Effector CD4-positive, alpha-beta T cell (primary cell): ENCODE measurements around the gene GPR156. TPM values are rescaled to one million over a fixed set of nuclear protein-coding genes. Genes with fewer than 3 reads are reported as not detected.
"Not testable (repeated sequence)": the region's sequence is repeated elsewhere in the genome, so short reads cannot be mapped to it uniquely, and the experiment has no call there.

Experiments
- DNase-seq: peaks from one replicate; pipeline ENCODE4 v3.0.0-alpha.2; 2020
- total RNA-seq: gene quantifications from one replicate; lab custom pipeline; 2026; lab: John Stamatoyannopoulos, UW

GPR156 gene
- not detected for total RNA-seq

DNA sequence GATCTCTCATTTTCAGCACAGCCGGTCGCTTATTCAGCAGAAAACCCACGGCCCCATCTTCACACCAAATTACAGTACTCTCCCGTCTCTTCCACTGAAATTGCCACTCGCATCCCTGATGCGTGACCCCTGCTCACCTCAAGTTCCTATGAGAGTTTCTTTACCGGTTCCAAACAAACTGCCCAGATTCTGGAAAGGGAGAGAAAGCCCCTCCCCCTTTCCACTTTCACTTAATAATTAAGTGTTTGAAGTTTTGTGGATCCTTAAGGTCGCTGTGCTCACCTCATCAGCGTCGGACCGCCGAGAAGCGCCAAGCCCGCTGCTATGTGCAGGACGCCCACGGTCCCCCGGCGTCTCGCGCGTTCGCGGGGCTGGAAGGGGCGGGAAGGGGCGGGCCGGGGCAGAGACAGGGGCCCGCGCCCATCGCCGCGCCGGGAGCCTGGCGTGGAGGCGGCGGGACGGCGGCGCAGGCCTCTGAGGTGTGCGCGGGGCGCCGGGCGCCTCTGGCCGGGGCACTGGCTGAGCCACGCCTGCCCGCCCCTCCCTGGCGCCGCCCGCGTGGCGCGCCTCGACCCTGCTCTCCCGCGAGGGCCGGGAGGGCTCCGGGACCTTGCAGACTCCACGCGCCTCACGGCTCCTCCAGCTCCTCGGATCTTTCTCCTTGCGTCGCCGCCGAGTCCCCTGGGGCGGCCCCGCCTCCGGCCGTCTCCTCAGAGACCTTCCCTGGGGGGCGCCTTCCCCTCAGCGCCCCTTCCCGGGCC, at the start of gene GPR156:
GPR156 (minus strand) TSS at position 476 of the 761 bp plus-strand sequence. CDS start 41,124 bp downstream, outside the sequence.
- no peak for DNase-seq

DNA sequence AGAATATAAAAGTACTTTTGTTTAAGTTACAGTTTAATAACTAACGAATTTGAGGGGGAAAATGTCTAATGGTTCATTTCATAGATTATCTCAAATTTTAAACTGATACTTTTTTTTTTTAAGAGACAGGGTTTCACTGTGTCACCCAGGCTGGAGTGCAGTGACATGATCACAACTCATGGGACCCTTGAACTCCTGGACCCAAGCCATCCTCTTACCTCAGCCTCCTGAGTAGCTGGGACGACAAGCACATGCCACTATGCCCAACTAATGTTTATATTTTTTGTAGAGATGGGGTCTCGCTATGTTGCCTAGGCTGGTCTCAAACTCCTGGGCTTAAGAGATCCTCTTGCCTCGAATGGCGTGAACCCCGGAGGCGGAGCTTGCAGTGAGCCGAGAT, 47.6 kb upstream of the GPR156 start:
- DNase-seq = no peak

DNA sequence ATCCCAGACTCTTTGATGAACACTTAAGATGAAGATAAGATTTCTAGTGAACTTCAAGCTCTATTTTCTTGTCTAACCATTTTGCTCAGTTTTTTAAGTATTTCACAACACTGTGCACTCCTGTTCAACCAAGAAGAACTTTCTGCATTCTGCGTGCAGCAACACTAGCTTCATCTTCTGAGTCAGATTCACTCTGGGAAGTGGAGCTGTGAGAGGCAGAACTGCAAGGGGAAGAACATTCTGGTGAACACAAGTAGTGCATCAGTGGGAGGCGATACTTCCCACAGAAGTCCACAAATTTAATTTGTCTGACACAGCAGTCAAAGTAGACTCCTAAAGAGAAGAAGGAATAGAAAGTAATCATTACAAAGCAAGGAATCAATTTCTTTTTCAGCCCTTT, 46.1 kb upstream of the GPR156 start:
- DNase-seq = no peak

DNA sequence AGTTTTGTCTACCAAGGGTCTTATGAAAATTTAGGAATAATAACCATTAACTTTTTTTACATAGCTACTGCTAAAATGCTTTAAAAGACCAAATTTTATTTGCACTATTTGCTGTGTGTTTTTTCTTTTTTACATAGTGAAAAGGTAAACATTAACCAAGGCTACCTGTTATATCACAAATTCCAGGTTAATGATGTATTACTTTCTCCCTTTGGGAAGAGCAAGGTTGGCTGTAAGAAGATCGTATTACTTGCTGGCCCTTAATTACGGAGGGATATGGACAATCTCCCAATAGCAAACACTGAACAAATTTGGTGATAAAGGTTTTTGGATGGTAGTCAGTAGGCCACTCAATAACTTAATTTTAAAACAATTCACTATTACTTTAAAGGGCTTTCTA, 41.8 kb upstream of the GPR156 start:
- DNase-seq = no peak

DNA sequence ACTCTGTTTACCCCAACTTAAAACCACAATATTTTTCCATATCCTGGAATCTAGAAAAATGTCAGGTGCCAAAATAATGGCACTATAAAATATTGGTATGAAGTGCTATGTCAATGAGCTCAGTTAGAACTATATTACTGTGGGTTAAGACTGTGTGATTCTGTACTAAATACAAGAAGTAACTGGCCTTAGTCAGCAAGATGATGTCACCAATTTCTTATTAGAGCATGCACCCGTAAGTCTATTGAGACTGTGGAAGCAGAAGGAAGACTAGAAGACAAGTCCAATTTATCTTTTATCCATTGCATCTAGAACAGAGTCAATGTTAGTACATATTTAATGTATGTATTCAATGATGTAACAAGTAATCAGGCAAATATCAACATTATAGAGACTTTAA, 39.2 kb upstream of the GPR156 start:
- no peak for DNase-seq

DNA sequence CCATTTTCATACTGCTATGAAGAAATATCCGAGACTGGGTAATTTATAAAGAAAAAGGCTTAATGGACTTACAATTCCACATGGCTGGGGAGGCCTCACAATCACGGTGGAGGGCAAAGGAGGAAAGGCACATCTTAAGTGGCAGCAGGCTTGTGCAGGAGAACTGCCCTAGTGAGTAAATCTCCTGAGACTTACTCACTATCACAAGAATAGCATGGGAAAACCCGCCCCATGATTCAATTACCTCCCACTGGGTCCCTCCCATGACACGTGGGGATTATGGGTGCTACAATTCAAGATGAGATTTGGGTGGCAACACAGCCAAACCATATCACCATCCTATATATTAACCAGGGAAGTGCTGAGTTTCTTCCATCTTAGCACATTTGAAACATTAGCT, 38.7 kb upstream of the GPR156 start:
- not testable (repeated sequence) for DNase-seq

DNA sequence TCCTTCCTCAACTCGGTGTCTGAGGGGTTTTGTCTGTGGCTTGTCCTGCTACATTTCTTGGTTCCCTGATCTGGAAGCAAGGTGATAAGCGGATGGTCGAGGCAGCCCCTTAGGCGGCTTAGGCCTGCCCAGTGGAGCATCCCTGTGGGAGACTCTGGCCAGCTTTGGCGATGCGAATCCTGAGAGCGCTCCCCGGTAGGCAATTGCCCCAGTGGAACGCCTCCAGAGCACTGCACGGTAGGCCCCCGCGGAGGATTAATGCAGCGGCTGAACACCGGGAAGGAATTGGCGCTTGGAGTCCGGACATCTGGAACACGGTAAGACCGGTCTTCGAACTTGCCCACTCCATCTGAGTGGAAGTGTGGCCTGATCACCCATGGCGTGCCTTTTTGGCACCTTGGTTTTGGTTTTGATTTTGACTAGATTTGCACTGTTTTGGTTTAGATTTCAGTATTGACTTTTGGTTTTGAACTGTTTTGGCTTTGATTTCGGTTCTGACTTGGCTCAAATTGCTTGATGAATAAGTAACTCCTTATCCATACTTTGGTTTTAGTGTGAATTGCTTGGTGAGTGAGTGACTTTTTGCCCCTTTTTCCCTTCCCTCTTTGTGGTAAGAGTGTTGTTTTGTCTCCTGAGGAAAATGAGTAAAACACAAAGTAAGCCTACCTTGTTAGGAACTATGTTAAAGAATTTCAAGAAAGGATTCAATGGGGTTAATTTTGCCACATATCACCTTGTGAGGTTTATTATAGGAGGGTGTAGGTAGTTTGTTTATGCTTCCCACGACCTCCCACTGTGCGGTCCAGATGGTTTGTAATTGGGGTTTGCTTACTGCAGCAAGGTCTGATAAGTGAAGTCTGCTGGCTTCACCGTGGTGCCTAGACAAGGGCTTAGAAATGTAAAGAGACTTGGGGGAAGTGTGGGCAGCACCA, 27.1 kb upstream of the GPR156 start:
- DNase-seq = no peak

DNA sequence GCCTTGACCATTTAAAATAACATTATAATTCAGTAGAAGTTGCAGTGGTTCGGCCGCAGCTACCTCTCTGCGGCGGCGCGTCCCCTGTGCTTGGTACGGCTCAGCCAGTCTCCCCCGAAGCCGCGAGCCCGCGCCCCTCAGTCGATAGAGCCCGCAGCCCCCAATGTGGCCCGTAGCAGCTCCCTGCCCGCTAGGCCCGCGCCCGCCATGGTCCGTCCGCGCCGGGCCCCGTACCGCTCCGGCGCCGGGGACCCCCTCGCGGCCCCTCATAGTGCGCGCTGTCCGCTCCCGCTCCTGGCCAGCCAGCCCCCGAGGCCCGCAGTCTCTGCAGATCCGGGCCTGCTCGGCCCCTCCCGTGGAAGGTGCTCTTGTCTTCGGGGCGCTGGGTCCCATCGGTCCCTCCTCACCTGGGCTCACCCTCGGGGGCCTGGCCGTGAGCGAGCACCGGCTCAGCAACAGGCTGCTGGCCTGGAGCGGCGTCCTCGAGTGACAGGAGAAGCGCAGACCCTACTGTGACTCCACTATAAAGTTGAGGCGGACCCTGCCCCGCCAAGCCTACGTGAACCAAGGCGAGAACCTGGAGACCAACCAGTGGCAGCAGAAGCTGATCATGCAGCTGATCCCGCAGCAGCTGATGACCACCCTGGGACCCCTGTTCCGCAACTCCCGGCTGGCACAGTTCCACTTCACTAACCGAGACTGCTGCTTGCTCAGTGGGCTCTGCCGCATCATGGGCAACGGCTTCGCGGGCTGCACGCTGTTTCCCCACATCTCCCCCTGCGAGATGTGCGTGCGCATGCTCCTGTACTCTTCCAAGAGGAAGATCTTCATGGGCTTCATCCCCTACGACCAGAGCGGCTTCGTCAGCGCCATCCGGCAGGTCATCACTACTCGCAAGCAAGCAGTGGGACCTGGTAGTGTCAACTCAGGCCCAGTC, 21.8 kb upstream of the GPR156 start:
- no peak for DNase-seq

DNA sequence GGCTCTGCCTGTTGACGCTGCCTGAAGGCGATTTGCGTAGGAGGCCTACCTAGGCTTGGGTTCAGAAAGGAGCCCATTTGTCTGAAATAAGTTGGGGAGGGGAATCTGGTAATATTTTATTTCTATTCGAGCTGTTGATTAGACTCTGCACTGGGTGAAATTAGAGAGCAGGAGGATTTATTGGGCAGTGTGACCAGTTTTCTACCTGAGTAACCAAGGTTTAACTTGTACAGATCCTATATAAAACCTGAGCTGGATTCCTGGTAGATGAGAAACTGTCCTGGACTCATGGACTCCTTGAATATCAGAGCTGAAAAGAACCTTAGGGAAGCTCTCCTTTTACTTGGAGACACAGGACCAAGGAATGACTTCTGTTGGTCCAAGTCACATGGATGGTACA, 19.6 kb upstream of the GPR156 start:
- DNase-seq = no peak

DNA sequence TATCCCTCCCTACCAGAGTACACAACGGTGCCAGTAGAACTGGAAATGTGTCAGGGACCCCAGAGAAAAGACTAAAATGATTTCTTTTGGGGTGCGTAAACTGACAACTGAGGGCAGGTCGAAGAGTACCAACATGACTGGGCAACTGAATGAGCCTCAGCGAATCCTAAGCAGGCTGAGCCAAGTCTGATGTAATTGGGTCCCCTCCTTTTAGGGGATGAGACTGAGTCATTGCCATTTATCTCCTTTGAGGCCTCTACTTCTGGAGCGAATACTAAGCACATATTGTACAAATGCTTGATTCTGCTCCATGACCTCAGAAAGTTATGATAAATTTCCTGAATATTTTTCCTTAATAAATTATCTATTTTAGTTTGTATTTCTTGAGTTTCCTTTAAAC, 17.3 kb upstream of the GPR156 start:
- no peak for DNase-seq

DNA sequence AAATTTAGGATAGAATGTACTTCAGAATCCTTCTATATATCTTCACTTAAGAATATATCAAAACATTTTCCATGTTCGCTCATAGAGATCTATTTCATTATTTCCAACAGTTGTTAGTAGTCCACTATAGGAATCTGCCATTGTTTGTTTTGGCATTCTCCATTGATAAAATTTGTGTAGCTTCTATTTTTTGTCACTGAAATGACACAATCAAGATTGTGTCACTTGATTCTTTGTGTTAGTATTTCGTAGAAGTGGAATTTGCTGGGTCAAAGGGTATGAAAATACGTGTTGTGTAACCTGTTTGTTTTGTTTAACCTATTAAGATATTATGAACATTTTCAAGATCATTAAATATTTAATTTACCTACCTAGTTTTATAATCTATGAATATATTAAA, 15.9 kb upstream of the GPR156 start:
- DNase-seq = no peak

DNA sequence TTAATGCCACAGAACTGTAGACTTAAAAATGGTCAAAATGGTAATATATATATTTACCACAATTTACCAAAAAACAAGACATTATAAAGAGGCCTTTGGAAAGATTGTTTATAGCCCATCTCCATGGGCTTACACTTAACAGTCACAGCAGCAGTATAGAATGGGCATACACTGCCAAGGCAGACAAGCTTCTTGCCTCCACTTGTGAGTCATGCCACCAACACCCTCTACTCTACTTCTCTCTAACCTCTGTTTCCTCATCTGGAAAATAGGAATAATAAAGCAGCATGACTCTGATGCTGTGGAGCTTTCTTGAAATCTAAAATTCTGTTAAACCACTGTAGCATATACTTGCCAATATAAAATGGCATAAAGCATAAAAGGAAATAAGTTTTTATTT, 14.4 kb upstream of the GPR156 start:
- DNase-seq = no peak

DNA sequence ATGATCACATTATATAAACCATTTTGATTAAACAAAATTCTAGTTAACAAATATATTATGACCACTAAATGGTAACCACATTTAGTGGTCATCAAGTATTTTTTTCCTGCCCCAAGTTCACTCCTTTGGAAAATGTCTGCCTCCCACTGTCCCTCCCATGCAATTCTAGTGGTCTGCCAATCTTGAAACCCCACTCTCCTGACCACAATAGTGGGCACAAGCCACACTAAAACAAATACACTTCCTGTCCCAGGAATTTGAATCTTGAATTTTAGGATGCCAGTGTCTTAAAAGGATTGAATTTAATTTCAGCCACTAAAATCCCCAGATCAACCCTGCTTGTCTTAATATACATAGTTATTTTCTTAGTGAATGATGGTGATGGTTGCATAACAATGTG, 14.0 kb upstream of the GPR156 start:
- no peak for DNase-seq

DNA sequence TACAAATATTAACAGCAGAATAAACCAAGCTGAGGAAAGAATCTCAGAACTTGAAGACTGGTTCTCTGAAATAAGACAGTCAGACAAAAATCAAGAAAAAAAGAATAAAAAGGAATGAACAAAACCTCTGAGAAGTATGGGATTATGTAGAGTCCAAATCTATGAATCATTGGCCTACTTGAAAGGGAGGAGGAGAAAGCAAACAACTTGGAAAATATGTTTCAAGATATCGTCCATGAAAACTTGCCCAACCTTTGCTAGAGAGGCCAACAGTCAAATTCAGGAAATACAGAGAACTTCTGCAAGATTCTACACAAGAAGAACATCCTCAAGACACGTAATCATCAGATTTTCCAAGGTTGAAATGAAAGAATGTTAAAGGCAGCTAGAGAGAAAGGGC, 6.5 kb upstream of the GPR156 start:
- DNase-seq = not testable (repeated sequence)

DNA sequence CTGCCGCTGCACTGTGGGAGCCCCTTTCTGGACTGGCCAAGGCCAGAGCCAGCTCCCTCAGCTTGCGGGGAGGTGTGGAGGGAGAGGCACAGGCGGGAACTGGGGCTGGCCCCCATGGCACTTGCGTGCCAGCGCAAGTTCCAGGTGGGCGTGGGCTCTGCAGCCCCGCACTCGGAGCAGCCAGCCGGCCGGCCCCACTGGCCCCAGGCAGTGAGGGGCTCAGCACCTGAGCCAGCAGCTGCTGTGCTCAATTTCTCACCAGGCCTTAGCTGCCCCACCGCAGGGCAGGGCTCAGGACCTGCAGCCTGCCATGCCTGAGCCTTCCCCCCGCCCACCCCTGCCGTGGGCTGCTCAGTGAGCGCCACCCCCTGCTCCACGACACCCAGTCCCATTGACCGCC, 4.6 kb upstream of the GPR156 start:
- DNase-seq = no peak

DNA sequence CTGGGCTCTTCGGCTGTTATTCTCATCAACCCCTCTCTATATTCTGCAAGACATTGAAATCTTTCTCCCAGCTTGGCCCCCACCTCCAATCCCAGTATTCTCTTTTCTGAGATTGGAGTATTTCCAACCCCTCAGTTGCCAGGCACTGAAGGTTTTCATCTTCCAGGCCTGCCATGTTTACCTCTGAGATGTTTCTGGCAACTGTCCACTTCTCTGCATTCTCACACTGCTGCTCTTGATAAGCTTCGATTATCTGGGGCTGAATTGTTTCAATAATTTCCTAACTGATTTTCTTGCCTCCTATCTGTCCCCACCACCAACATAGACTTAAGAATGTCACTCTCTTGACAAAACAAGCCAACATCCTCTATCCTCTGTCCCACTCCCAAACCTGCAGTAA, 1.4 kb upstream of the GPR156 start:
- DNase-seq = no peak

DNA sequence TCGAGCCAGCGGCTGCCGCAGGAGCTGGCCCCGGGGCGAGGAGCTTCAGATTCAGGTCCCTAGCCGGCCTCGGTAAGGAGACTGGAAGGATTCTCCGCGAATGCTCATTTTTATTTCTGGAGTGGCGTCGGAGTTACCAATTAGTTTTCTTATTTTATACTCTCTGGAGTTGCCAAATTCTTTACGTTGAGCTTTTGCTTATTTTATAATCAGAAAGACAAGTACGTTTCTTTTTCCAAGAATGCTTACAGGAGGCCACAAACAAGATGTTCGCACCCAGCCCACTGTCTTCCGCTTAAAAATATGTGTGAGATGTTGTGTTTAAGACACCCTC, 453 bp upstream of the GPR156 start:
- no peak for DNase-seq

DNA sequence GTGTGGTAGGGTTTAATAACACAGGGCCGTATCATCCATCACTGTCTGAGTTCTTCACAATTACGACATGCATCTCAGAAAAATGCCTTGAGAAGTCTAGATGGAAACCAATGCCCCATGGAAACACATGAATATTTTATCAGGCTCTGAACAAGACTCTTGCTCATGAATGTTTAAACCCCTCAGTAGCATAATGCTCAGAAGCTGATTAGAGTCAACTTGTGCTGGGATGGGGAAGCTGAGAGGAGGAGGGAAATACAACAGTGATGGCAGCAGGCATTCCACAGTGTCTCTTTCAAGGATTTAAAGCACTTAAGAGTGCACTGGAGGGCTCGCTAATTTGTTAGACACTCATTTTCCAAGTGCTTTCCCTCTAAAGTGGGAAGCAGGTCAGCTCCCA, 3.8 kb downstream of the GPR156 start:
- DNase-seq = no peak

DNA sequence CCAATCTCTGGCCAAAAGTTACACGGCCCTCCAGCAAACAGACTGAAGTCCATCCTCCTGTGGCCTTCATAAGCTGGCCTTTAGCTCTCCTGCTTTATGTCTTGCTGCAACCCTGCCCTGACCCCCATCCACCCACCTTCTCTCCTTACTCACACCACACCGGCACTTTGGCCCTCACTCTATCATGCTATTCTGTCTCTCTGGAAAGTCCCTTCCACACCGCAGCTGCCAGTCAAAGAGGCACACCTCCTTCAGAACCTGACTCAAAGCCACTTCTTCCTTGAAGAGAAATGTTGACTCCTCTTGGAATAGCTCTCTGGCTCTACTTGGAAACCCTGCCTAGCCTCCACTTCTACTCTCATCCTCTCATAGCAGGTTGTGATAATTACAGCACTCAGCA, 4.5 kb downstream of the GPR156 start:
- no peak for DNase-seq

DNA sequence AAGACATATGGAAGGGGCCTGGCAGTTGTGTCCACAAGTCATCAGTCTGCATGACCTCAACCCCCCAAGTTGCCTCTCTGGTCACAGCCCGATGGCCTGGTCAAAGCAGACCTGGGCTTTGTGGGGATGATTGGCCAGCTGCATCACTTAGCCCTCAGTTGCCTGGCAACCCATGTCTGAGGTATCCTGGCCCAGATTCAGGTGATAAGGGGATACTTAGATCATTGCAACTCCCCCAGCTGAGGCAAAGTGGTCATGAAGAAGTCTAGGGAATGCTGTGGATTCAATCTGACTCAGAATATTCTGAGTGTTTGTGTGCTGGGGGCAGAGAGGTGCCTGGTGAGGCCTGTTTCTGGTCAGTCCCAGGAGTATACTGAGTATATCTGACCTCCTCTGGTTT, 5.0 kb downstream of the GPR156 start:
- DNase-seq = no peak

DNA sequence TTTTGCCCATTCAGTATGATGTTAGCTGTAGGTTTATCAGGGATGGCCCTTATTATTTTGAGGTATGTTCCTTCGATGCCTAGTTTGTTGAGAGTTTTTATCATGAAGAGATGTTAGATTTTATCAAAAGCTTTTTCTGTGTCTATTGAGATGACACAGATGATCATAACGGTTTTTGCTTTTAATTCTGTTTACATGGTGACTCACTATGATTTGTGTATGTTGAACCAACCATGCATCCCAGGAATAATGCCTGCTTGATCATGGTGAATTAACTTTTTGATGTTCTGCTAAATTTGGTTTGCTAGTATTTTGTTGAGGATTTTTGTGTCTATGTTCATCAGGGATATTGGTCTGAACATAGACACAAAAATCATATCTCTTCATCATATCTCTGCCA, 8.3 kb downstream of the GPR156 start:
- DNase-seq = no peak

DNA sequence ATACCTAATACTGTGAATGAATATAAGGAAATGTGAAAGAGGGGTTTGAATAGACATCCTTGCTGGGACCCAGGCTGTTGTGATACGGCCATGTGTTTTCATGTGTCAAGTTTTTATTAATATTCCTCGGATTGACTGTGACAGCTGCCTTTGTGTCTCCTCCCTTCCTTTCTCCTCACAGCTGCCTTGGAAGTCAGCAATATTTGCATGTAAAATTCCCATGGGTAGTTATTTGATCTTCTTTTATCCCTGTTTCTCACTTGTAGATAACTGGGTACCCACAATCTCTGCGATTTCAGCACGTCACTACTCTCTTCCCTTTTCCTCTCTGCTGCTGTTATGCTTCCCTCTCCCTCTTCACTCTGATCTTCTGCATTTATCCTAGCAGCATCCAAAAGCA, 9.4 kb downstream of the GPR156 start:
- DNase-seq = no peak

DNA sequence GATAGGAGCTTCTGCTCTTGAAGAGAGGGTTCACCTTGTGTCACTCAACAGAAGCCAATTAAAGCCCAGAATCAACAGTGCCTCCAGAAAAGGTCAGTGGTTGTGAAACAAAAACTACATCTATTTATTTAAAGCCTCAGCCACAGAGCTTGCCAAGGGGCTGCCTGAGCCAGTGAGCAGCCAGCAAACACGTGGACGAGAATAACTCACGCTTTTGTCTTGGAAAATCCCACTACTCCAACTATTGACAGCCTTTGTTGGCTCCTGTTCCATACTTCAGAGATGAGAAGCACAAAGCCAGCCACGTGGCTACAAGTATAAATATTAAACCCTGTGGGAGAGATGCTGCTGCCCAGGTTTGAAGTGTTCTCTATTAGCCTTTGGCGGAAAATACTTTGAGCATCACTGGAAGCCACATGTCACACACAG, 10.3 kb downstream of the GPR156 start:
- DNase-seq = no peak
